T47D (cell line): Measurements from ENCODE around the gene MERTK.
"Not testable (repeated sequence)": the region's sequence is repeated elsewhere in the genome, so short reads cannot be mapped to it uniquely, and the experiment has no call there.

Experiments
- DNase-seq, 2 experiments: peaks; one replicate each; pipeline versions ENCODE4 v3.0.0 to v3.0.0-alpha.2; 2011 to 2012; ENCODE audit warnings: low read depth in 1 of 2, low spot score in 1 of 2
- JUND ChIP-seq: IDR thresholded peaks from 2 replicates; pipeline ENCODE4 v1.6.1; 2012; ENCODE audit warnings: low read depth
- in situ Hi-C: cut with HindIII; loops from 2 replicates; pipeline ENCODE4 v1.10.0; 2016; ENCODE audit warnings: low sequenced_read_pairs, low pct_unique_long_range_greater_than_20kb

Gene MERTK

GRCh38 chr2:111900859-111901258 lies 2.5 kb downstream of the MERTK start:
- peak in 1 of 2 experiments; percentile 44 for DNase-seq
- TF ChIP-seq JUND = no peak
- in situ Hi-C loops = no loop called here

GRCh38 chr2:111903516-111903915 lies 5.1 kb downstream of the MERTK start:
- DNase-seq = no peak
- no peak for TF ChIP-seq JUND
- in situ Hi-C loops = no loop called here

- TF ChIP-seq JUND = no peak
- in situ Hi-C loops = no loop called here
- DNase-seq = no peak
These were observed 5.6 kb downstream of the MERTK start for GRCh38 chr2:111903930-111904439.

- in situ Hi-C loops = no loop called here
- no peak for DNase-seq
- no peak for TF ChIP-seq JUND
These were observed 6.5 kb downstream of the MERTK start for GRCh38 chr2:111904726-111905474.

- DNase-seq, in situ Hi-C loops: not testable (repeated sequence)
These were observed 7.1 kb downstream of the MERTK start for GRCh38 chr2:111905475-111905869.

GRCh38 chr2:111905990-111906735 lies 7.8 kb downstream of the MERTK start:
- in situ Hi-C loops = no loop called here
- no peak for TF ChIP-seq JUND
- DNase-seq = peak in 1 of 2 experiments; percentile 45

GRCh38 chr2:111908578-111908977 lies 10.2 kb downstream of the MERTK start:
- no peak for TF ChIP-seq JUND
- in situ Hi-C loops = no loop called here
- DNase-seq = no peak

GRCh38 chr2:111909079-111909478 lies 10.7 kb downstream of the MERTK start:
- no peak for DNase-seq
- in situ Hi-C loops = no loop called here
- no peak for TF ChIP-seq JUND

- in situ Hi-C loops, DNase-seq: not testable (repeated sequence)
These were observed 11.6 kb downstream of the MERTK start for GRCh38 chr2:111909997-111910396.

GRCh38 chr2:111910609-111911277 lies 12.3 kb downstream of the MERTK start:
- DNase-seq = no peak
- TF ChIP-seq JUND = no peak
- in situ Hi-C loops = no loop called here

- DNase-seq, in situ Hi-C loops: not testable (repeated sequence)
These were observed 13.0 kb downstream of the MERTK start for GRCh38 chr2:111911295-111911977.

- TF ChIP-seq JUND = no peak
- DNase-seq = no peak
- in situ Hi-C loops = no loop called here
These were observed 14.1 kb downstream of the MERTK start for GRCh38 chr2:111912547-111912946.
